GM13976 (cell line): ENCODE results near the gene DPAGT1.

Source experiments
- DNase-seq: peaks from one replicate; pipeline ENCODE4 v3.0.0; 2012; ENCODE audit warnings: low spot score
- CTCF ChIP-seq: IDR thresholded peaks from 2 replicates; pipeline ENCODE4 v1.5.1; 2012; ENCODE audit warnings: borderline replicate concordance, mild to moderate bottlenecking; ENCODE audit not compliant: insufficient read depth; ENCODE audit errors: extremely low read depth, missing control alignments, control extremely low read depth
- in situ Hi-C: fragments of 300-500 bp; cut with MboI; formaldehyde crosslinking; loops from one replicate; pipeline ENCODE4 v1.12.0; 2022; ENCODE audit warnings: low sequenced_read_pairs, mixed read lengths, inconsistent platforms; ENCODE audit not compliant: unreplicated experiment

DPAGT1 gene

GRCh38 chr11:119115484-119116234 lies 14.0 kb upstream of the DPAGT1 start:
- TF ChIP-seq CTCF, result no peak
- no peak for DNase-seq
- in situ Hi-C loops, result no loop called here

GRCh38 chr11:119114351-119114750 lies 12.7 kb upstream of the DPAGT1 start:
- in situ Hi-C loops, result no loop called here
- TF ChIP-seq CTCF, result no peak
- DNase-seq, result no peak

- no peak for TF ChIP-seq CTCF
- no peak for DNase-seq
- in situ Hi-C loops, result no loop called here
Measured at GRCh38 chr11:119113716-119114115, 12.1 kb upstream of the DPAGT1 start.

GRCh38 chr11:119112314-119113020 lies 10.8 kb upstream of the DPAGT1 start:
- DNase-seq, result no peak
- in situ Hi-C loops, result no loop called here
- no peak for TF ChIP-seq CTCF

- no peak for TF ChIP-seq CTCF
- DNase-seq, result no peak
- in situ Hi-C loops, result no loop called here
Measured at GRCh38 chr11:119111361-119111925, 9.8 kb upstream of the DPAGT1 start.

- in situ Hi-C loops, result no loop called here
- TF ChIP-seq CTCF, result no peak
- no peak for DNase-seq
Measured at GRCh38 chr11:119110439-119110838, 8.8 kb upstream of the DPAGT1 start.
